Endodermal cell (in vitro differentiated cells): ENCODE data around the gene OSBPL8. TPM values are rescaled to one million over a fixed set of nuclear protein-coding genes. Genes with fewer than 3 reads are reported as not detected.

Experiments used
- DNase-seq: peaks from one replicate; pipeline ENCODE4 v3.0.0-alpha.2; 2017
- H3K27ac ChIP-seq: 2 replicates; pipeline ENCODE4 v1.5.1; 2013; ENCODE audit warnings: mild to moderate bottlenecking, low read depth, low read length, moderate library complexity
- H3K27me3 ChIP-seq: 2 replicates; pipeline ENCODE4 v1.6.1; 2013; ENCODE audit warnings: mild to moderate bottlenecking, low read length, moderate library complexity; ENCODE audit not compliant: insufficient read depth, control insufficient read depth, poor library complexity, severe bottlenecking
- H3K36me3 ChIP-seq: 2 replicates; pipeline ENCODE4 v1.7.0; 2013; ENCODE audit warnings: mild to moderate bottlenecking, low read length, moderate library complexity; ENCODE audit not compliant: control insufficient read depth, insufficient read depth
- H3K4me1 ChIP-seq: one replicate; pipeline ENCODE4 v1.7.0; 2013; ENCODE audit warnings: low read length; ENCODE audit not compliant: control insufficient read depth, insufficient read depth
- H3K4me3 ChIP-seq: 2 replicates; pipeline ENCODE4 v1.5.1; 2013; ENCODE audit warnings: mild to moderate bottlenecking, low read length, moderate library complexity
- H3K9ac ChIP-seq: 2 replicates; pipeline ENCODE4 v1.6.1; 2013; ENCODE audit warnings: mild to moderate bottlenecking, low read length, moderate library complexity; ENCODE audit not compliant: poor library complexity, severe bottlenecking; ENCODE audit errors: extremely low read depth
- H3K9me3 ChIP-seq: 2 replicates; pipeline ENCODE4 v1.6.1; 2013; ENCODE audit warnings: mild to moderate bottlenecking, low read length, moderate library complexity; ENCODE audit not compliant: control insufficient read depth
- H3K27ac Mint-ChIP-seq: 2 replicates; pipeline ENCODE4 v1.8.0; 2020; ENCODE audit warnings: mixed read lengths
- H3K27me3 Mint-ChIP-seq: 2 replicates; pipeline ENCODE4 v1.8.0; 2021; ENCODE audit warnings: mild to moderate bottlenecking, mixed read lengths; ENCODE audit not compliant: insufficient read depth
- H3K36me3 Mint-ChIP-seq: 2 replicates; pipeline ENCODE4 v1.8.0; 2020; ENCODE audit warnings: low read depth, mixed read lengths
- H3K4me1 Mint-ChIP-seq: 2 replicates; pipeline ENCODE4 v1.8.0; 2020; ENCODE audit warnings: mixed read lengths
- H3K4me3 Mint-ChIP-seq: 2 replicates; pipeline ENCODE4 v1.8.0; 2020; ENCODE audit warnings: mild to moderate bottlenecking, moderate library complexity, mixed read lengths
- H3K9me3 Mint-ChIP-seq: 2 replicates; pipeline ENCODE4 v1.8.0; 2020; ENCODE audit warnings: mild to moderate bottlenecking, mixed read lengths
- WGBS, 2 experiments: methylation state at CpG; one replicate each; pipeline versions ENCODE4 v1.1.5 to v1.1.7; 2013; ENCODE audit warnings: missing lambda C conversion rate in 2 of 2, mixed read lengths in 1 of 2; ENCODE audit not compliant: insufficient coverage in 1 of 2, insufficient read length in 1 of 2; 5-methylcytosine and 5-hydroxymethylcytosine counted together
- total RNA-seq, 2 donors: library from RNA; stranded (reverse); fragmentation: NEBNext Ultra II Directional in 1 of 2; extraction: Animal tissue kit (Norgen Biotek cat#: 25700) in 1 of 2; gene quantifications; 2 replicates in 1 of 2; 3 replicates in 1 of 2; pipeline ENCODE4 v1.2.1, GENCODE V29; 2021
- TF ChIP-seq, protein P1 (sequence below): fragments of 200-600 bp; sonication (generic); conservative IDR thresholded peaks from 2 replicates; pipeline ENCODE4 v1.5.0; 2021; ENCODE audit warnings: antibody characterized with exemption, mild to moderate bottlenecking

OSBPL8 gene
- total RNA-seq, 2 donors from 2014 or later, result 44.0 to 58.8 TPM

DNA sequence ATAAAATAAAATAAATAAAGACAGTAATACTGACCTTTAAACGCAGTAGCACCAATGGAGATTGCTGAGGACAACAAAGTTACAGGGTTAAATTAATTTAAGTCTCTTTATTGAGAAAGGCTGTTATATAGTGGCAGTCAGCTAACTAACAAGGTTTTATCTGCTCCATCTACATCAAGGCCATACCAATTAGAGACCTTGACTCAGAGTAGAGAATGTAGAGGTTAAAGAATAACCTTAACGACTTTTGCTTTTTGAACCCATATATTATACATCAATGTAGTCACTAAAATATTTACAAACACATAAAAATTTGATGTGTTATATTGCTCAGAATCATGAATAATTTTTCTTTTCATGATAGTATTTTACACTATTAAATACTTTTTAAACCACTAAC, 21.6 kb downstream of the OSBPL8 start:
- Mint-ChIP-seq H3K27ac (no peak overlapping the region), H3K9me3 (peaks cover 8% of the 10 kb centered on the region), H3K36me3 (peaks cover 10% of the 10 kb centered on the region), H3K27me3 (no peaks in the 10 kb centered on the region), H3K4me1 (peaks cover 14% of the 10 kb centered on the region), H3K4me3 (no peak overlapping the region)
- Histone ChIP-seq H3K4me1 (peaks cover 3% of the 10 kb centered on the region), H3K27ac (no peak overlapping the region), H3K9ac (no peak overlapping the region), H3K27me3 (no peaks in the 10 kb centered on the region), H3K4me3 (no peak overlapping the region), H3K9me3 (peaks cover 8% of the 10 kb centered on the region), H3K36me3 (no peaks in the 10 kb centered on the region)
- TF ChIP-seq, protein P1, sequence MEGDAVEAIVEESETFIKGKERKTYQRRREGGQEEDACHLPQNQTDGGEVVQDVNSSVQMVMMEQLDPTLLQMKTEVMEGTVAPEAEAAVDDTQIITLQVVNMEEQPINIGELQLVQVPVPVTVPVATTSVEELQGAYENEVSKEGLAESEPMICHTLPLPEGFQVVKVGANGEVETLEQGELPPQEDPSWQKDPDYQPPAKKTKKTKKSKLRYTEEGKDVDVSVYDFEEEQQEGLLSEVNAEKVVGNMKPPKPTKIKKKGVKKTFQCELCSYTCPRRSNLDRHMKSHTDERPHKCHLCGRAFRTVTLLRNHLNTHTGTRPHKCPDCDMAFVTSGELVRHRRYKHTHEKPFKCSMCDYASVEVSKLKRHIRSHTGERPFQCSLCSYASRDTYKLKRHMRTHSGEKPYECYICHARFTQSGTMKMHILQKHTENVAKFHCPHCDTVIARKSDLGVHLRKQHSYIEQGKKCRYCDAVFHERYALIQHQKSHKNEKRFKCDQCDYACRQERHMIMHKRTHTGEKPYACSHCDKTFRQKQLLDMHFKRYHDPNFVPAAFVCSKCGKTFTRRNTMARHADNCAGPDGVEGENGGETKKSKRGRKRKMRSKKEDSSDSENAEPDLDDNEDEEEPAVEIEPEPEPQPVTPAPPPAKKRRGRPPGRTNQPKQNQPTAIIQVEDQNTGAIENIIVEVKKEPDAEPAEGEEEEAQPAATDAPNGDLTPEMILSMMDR, result no peak
- 94% methylated on average over 1 of the region's 2 CpGs; no CpG with 5 or more reads in 1 of the 2 experiments for WGBS, 2 experiments
- no peak for DNase-seq

DNA sequence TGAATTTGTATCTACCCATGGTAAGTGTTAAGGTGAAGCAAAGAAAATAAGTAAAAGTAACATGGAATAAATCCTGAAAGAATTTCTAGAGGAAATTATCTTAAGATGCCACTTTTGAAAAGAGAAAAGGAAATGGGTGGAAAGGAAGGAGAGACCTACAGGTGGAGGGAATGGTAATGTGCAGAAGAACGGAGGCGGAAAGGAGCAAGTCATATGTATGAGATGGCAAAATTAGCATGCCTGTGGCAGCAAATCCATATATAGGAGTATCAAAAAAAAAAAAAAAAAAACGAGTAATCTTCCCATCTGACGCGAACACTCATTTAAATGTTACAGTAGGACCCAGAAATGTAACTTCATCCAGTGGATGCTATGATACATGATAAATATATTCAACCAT, 23.0 kb downstream of the OSBPL8 start:
- H3K27me3 Mint-ChIP-seq, result no peaks in the 10 kb centered on the region
- peaks cover 8% of the 10 kb centered on the region for H3K9me3 ChIP-seq

DNA sequence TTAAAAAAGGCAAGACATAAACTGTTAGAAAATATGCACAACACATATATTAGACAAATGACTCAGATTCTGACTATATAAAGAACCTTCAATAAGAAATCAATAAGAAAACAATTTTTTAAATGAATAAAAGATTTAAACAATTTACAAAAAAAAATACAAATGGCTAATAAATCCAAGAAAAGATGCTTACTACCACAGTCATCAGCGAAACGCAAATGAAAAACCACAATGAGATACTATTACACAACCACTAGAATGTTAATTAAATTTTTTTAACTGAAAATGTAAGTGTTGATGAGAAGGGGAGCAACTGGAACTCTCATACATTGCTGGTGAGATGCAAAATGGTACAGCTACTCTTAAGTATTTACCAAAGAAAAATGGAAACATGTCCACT, 24.4 kb downstream of the OSBPL8 start:
- no peak overlapping the region for H3K4me3 ChIP-seq
- H3K4me1 Mint-ChIP-seq, result peaks cover 31% of the 10 kb centered on the region
- H3K4me3 Mint-ChIP-seq, result no peak overlapping the region
- H3K36me3 Mint-ChIP-seq, result peaks cover 10% of the 10 kb centered on the region
- H3K9me3 Mint-ChIP-seq, result peaks cover 8% of the 10 kb centered on the region
- no peaks in the 10 kb centered on the region for H3K27me3 Mint-ChIP-seq
- H3K9ac ChIP-seq, result no peak overlapping the region
- 100% methylated on average over 2 of the region's 2 CpGs; no CpG with 5 or more reads in 1 of the 2 experiments for WGBS, 2 experiments
- H3K27me3 ChIP-seq, result no peaks in the 10 kb centered on the region
- H3K9me3 ChIP-seq, result peaks cover 8% of the 10 kb centered on the region
- H3K4me1 ChIP-seq, result peaks cover 3% of the 10 kb centered on the region
- TF ChIP-seq, protein P1, result no peak
- no peaks in the 10 kb centered on the region for H3K36me3 ChIP-seq
- DNase-seq, result no peak
- H3K27ac Mint-ChIP-seq, result no peak overlapping the region
- no peak overlapping the region for H3K27ac ChIP-seq

More for the DNA sequence above, 23.0 kb downstream of the OSBPL8 start:
- Mint-ChIP-seq H3K36me3 (peaks cover 10% of the 10 kb centered on the region), H3K4me3 (no peak overlapping the region), H3K4me1 (peaks cover 18% of the 10 kb centered on the region), H3K27ac (no peak overlapping the region), H3K9me3 (peaks cover 8% of the 10 kb centered on the region)
- H3K27me3 ChIP-seq, result no peaks in the 10 kb centered on the region
- peaks cover 3% of the 10 kb centered on the region for H3K4me1 ChIP-seq
- TF ChIP-seq, protein P1, result no peak
- 93% methylated on average over 2 of the region's 5 CpGs for WGBS, 2 experiments
- no peak overlapping the region for H3K27ac ChIP-seq
- DNase-seq, result no peak
- no peak overlapping the region for H3K9ac ChIP-seq
- H3K4me3 ChIP-seq, result no peak overlapping the region
- H3K36me3 ChIP-seq, result no peaks in the 10 kb centered on the region
